ENCODE results near the gene TULP4. TPM values are rescaled to one million over a fixed set of nuclear protein-coding genes. Genes with fewer than 3 reads are reported as not detected.

Gene TULP4
- total RNA-seq, 1 donor from 2014 or later, result 252 TPM

GRCh38 chr6:158409451-158409850 lies 97.2 kb downstream of the TULP4 start:
- H3K4me2 ChIP-seq, result no peak overlapping the region
- peaks cover 15% of the 10 kb centered on the region for H3K36me3 Mint-ChIP-seq

GRCh38 chr6:158410784-158411183 lies 98.5 kb downstream of the TULP4 start:
- no peak overlapping the region for H3K27ac Mint-ChIP-seq
- no peaks in the 10 kb centered on the region for H3K27me3 ChIP-seq
- peaks cover 18% of the 10 kb centered on the region for H3K36me3 Mint-ChIP-seq
- peaks cover 6% of the 10 kb centered on the region for H3K9me3 Mint-ChIP-seq
- no peak overlapping the region for H3K4me2 ChIP-seq
- H3K36me3 ChIP-seq, result no peaks in the 10 kb centered on the region
- peaks cover 4% of the 10 kb centered on the region for H3K27me3 Mint-ChIP-seq (ENCODE audit: insufficient read depth, low read depth)
- H3K79me2 ChIP-seq (ENCODE audit: low read depth), result peaks cover 24% of the 10 kb centered on the region
- no peak overlapping the region for H2AFZ ChIP-seq (replicated peaks)
- no peak overlapping the region for H3K4me3 ChIP-seq
- no peaks in the 10 kb centered on the region for H3F3A ChIP-seq (ENCODE audit: low read depth)
- H3K27ac ChIP-seq, result no peak overlapping the region
- H3K4me3 Mint-ChIP-seq, result no peak overlapping the region
- no peaks in the 10 kb centered on the region for H4K20me1 ChIP-seq (ENCODE audit: low read depth)
- H3K4me1 ChIP-seq, result peaks cover 14% of the 10 kb centered on the region
- peaks cover 4% of the 10 kb centered on the region for H3K4me1 Mint-ChIP-seq
- H3K9me3 ChIP-seq (ENCODE audit: low read depth), result no peaks in the 10 kb centered on the region
- no peak for TF ChIP-seq CTCF (IDR thresholded peaks at IDR 0.05)
- no peak for TF ChIP-seq EZH2phosphoT487 (IDR thresholded peaks at IDR 0.05)
- no peak for TF ChIP-seq EZH2 (IDR thresholded peaks at IDR 0.05)
- no peak for DNase-seq (ENCODE audit: low spot score)
- no peak overlapping the region for H3K9ac ChIP-seq

More at GRCh38 chr6:158409451-158409850, 97.2 kb downstream of the TULP4 start:
- Mint-ChIP-seq H3K27ac (no peak overlapping the region), H3K4me3 (no peak overlapping the region), H3K9me3 (peaks cover 11% of the 10 kb centered on the region), H3K27me3 (ENCODE audit: insufficient read depth, low read depth) (peaks cover 4% of the 10 kb centered on the region), H3K4me1 (peaks cover 4% of the 10 kb centered on the region)
- no peak for DNase-seq (ENCODE audit: low spot score)
- H3K4me1 ChIP-seq, result peaks cover 14% of the 10 kb centered on the region
- H3K36me3 ChIP-seq, result no peaks in the 10 kb centered on the region
- H4K20me1 ChIP-seq (ENCODE audit: low read depth), result no peaks in the 10 kb centered on the region
- H3K4me3 ChIP-seq, result no peak overlapping the region
- H2AFZ ChIP-seq (replicated peaks), result no peak overlapping the region
- no peaks in the 10 kb centered on the region for H3K27me3 ChIP-seq
- no peak overlapping the region for H3K9ac ChIP-seq
- H3K9me3 ChIP-seq (ENCODE audit: low read depth), result no peaks in the 10 kb centered on the region
- H3K79me2 ChIP-seq (ENCODE audit: low read depth), result peaks cover 24% of the 10 kb centered on the region
- TF ChIP-seq CTCF (IDR thresholded peaks at IDR 0.05) (no peak), EZH2phosphoT487 (IDR thresholded peaks at IDR 0.05) (no peak), EZH2 (IDR thresholded peaks at IDR 0.05) (no peak)
- H3F3A ChIP-seq (ENCODE audit: low read depth), result no peaks in the 10 kb centered on the region
- H3K27ac ChIP-seq, result no peak overlapping the region

GRCh38 chr6:158411998-158412397 lies 99.7 kb downstream of the TULP4 start:
- no peaks in the 10 kb centered on the region for H3K36me3 ChIP-seq
- H3K9ac ChIP-seq, result no peak overlapping the region
- H3F3A ChIP-seq (ENCODE audit: low read depth), result no peaks in the 10 kb centered on the region
- Mint-ChIP-seq H3K9me3 (peaks cover 3% of the 10 kb centered on the region), H3K27ac (no peak overlapping the region), H3K4me3 (no peak overlapping the region), H3K4me1 (peaks cover 4% of the 10 kb centered on the region), H3K27me3 (ENCODE audit: insufficient read depth, low read depth) (peaks cover 4% of the 10 kb centered on the region), H3K36me3 (peaks cover 17% of the 10 kb centered on the region)
- no peak overlapping the region for H3K4me3 ChIP-seq
- no peak overlapping the region for H3K4me2 ChIP-seq
- H3K27ac ChIP-seq, result no peak overlapping the region
- TF ChIP-seq EZH2 (IDR thresholded peaks at IDR 0.05), result no peak
- no peak for TF ChIP-seq EZH2phosphoT487 (IDR thresholded peaks at IDR 0.05)
- no peak for TF ChIP-seq CTCF (IDR thresholded peaks at IDR 0.05)
- H4K20me1 ChIP-seq (ENCODE audit: low read depth), result no peaks in the 10 kb centered on the region
- no peak for DNase-seq (ENCODE audit: low spot score)
- no peaks in the 10 kb centered on the region for H3K27me3 ChIP-seq
- no peak overlapping the region for H2AFZ ChIP-seq (replicated peaks)
- peaks cover 24% of the 10 kb centered on the region for H3K79me2 ChIP-seq (ENCODE audit: low read depth)
- H3K4me1 ChIP-seq, result peaks cover 14% of the 10 kb centered on the region
- no peaks in the 10 kb centered on the region for H3K9me3 ChIP-seq (ENCODE audit: low read depth)

All from neural progenitor cell (in vitro differentiated cells).